ENCODE results near the gene TBC1D22A.

- TF ChIP-seq EZH2 (IDR thresholded peaks at IDR 0.05; ENCODE audit: borderline replicate concordance, low read depth, low read length, severe bottlenecking) (no peak), POLR2AphosphoS5 (IDR thresholded peaks at IDR 0.05; ENCODE audit: insufficient read depth, low read depth, low read length) (no peak), CTCF (IDR thresholded peaks at IDR 0.05; ENCODE audit: extremely low read depth in 1 of 2, insufficient read depth in 1 of 2, low read depth in 1 of 2, low read length in 2 of 2) (no peak)
Measured at GRCh38 chr22:46862418-46863324, 100.2 kb downstream of the TBC1D22A start.
